Heart left ventricle (tissue), 16 donors: ENCODE measurements around the gene ANKLE1. TPM values are rescaled to one million over a fixed set of nuclear protein-coding genes. Genes with fewer than 3 reads are reported as not detected.
A peak's percentile ranks its signal among the peaks of the same experiment; 100 is the strongest.

Experiments
- ATAC-seq, 4 donors: fragments of 200-7000 bp; cut with Tn5 transposase; one replicate each; pipeline ENCODE4 v1.9.1; 2020 to 2022; ENCODE audit warnings: moderate library complexity in 4 of 4, mild to moderate bottlenecking in 3 of 4, moderate number of reproducible peaks in 1 of 4
- DNase-seq, 5 donors: peaks; one replicate each; pipeline ENCODE4 v3.0.0-alpha.2; 2020
- H3K27ac ChIP-seq, 12 donors: fragments of 200-600 bp; sonication (generic) in 4 of 12; one replicate each; pipeline versions ENCODE4 v1.5.0 to v1.8.0; 2016 to 2022; ENCODE audit warnings: mild to moderate bottlenecking in 2 of 12
- H3K27me3 ChIP-seq, 9 donors: fragments of 200-600 bp; sonication (generic) in 2 of 9; one replicate each; pipeline versions ENCODE4 v1.5.1 to v1.8.0; 2016 to 2022; ENCODE audit warnings: mild to moderate bottlenecking in 3 of 9
- H3K36me3 ChIP-seq, 9 donors: fragments of 200-600 bp; sonication (generic) in 2 of 9; one replicate each; pipeline versions ENCODE4 v1.5.0 to v1.8.0; 2018 to 2022; ENCODE audit warnings: mild to moderate bottlenecking in 2 of 9
- H3K4me1 ChIP-seq, 12 donors: fragments of 200-600 bp; sonication (generic) in 4 of 12; one replicate each; pipeline versions ENCODE4 v1.5.0 to v1.8.0; 2016 to 2022; ENCODE audit warnings: mild to moderate bottlenecking in 3 of 12
- H3K4me3 ChIP-seq, 12 donors: fragments of 200-600 bp; sonication (generic) in 4 of 12; one replicate each; pipeline versions ENCODE4 v1.5.0 to v1.8.0; 2017 to 2022; ENCODE audit warnings: mild to moderate bottlenecking in 9 of 12, moderate library complexity in 4 of 12
- H3K9me3 ChIP-seq, 12 donors: fragments of 200-600 bp; sonication (generic) in 4 of 12; one replicate each; pipeline versions ENCODE4 v1.5.0 to v1.8.0; 2016 to 2022; ENCODE audit warnings: mild to moderate bottlenecking in 1 of 12
- POLR2A ChIP-seq, 2 donors: fragments of 450-650 bp; IDR thresholded peaks; one replicate each; pipeline ENCODE4 v1.6.1; 2017; ENCODE audit warnings: antibody characterized with exemption in 2 of 2, mild to moderate bottlenecking in 2 of 2, moderate library complexity in 2 of 2
- WGBS, 4 donors: extraction: QIAGEN DNeasy Blood & Tissue Kit in 2 of 4; methylation state at CpG; one replicate each; pipeline versions ENCODE4 v1.1.5 to v1.1.7; 2013 to 2018; 5-methylcytosine and 5-hydroxymethylcytosine counted together
- intact Hi-C, 10 donors: fragments of 100-400 bp; cut with DNase I; formaldehyde crosslinking; loops; one replicate each; pipeline versions ENCODE4 v1.11.1 to v1.14.2; 2022
- polyA plus RNA-seq, 2 donors: library from polyadenylated mRNA; stranded (reverse); fragments of 200-250 nt; gene quantifications; one replicate each; pipeline ENCODE4 v1.2.3, GENCODE V29; 2013
- total RNA-seq, 9 donors: library from RNA; depleted of rRNA in 2 of 9; stranded (reverse); fragments of >200 nt in 2 of 9; fragmentation: NEBNext Ultra II Directional in 3 of 9; extraction: Animal tissue kit (Norgen Biotek cat#: 25700) in 3 of 9; gene quantifications; one replicate each; pipeline versions ENCODE4 v1.1.0 to v1.2.4, GENCODE V29; 2016 to 2023
- TF ChIP-seq, protein P1 (sequence below), 12 donors: fragments of 200-600 bp; sonication (generic) in 4 of 12; IDR thresholded peaks; one replicate each; pipeline versions ENCODE4 v1.5.0 to v1.8.0; 2018 to 2022; ENCODE audit warnings: antibody characterized with exemption in 12 of 12, mild to moderate bottlenecking in 5 of 12
- donor health status: ischemic (EF 13 %, LVEDD 7.1; RV severe dilation, severe dysfunction).
- donor health status: healthy with polysubstance abuse.
- donor health status: DM: no; HTN: yes; CAD: no.
- donor health status: DM: no; HTN: no; CAD: no.
- donor health status: ischemic (EF 25% LVEDD 6.9; RV normal size, moderate dysfunction).
- donor health status: ischemic (EF 25% LVEDD 5.7; RV mildly dilated, moderate dysfunction).
- donor health status: healthy.
- donor health status: DM: yes; HTN: yes; CAD: no.
- donor health status: ischemic (EF 35%, LVEDD 5.7; RV mildly dilated, moderate dysfunction).
- donor health status: nonischemic (EF 11% LVEDD 7.7; RV severe dilation, severe dysfunction).
- donor health status: DM: yes; HTN: yes; CAD: no.
- donor health status: PGD.
- donor health status: ischemic (EF 29% LVEDD 5.4; RV normal size, mild dysfunction).
- donor health status: nonischemic (EF 23%, LVEDD 6.1; RV moderate dilation, normal function).

Gene ANKLE1
- total and polyA plus RNA-seq, 11 donors, result 0.07 to 0.44 (median 0.23) TPM; not detected in 2

DNA sequence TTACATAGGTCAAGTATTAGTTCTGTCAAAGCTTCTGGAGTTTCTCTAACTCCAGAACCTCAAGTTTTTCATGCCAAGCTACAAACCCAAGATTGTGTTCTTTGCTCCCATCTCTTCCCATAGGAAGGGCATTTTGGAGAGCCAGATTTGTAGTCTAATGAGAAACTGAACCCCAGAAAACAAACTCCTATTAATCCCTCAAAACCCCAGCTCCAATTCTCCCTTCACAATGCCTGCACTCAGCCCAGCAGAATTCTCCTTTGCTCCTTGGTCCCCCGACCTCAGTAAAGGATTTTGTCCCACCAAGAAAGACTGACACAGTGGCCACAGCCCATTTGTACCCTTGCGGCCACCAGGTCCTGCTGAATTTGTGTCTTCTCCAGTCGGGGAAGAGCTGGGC lies 25.6 kb upstream of the ANKLE1 start:
- peaks cover 0 to 12% (median 2%) of the 10 kb centered on the region in 12 donors for H3K9me3 ChIP-seq
- no peak for DNase-seq
- H3K27ac ChIP-seq, result no peak overlapping the region
- 83 to 91% (median 88%) methylated on average over 3 of the region's 3 CpGs for WGBS, 4 donors
- peaks cover 0 to 64% (median 20%) of the 10 kb centered on the region in 9 donors for H3K36me3 ChIP-seq
- H3K4me3 ChIP-seq, result no peak overlapping the region
- ATAC-seq, result no peak
- no peak for TF ChIP-seq POLR2A (IDR thresholded peaks at IDR 0.05)
- TF ChIP-seq, protein P1, sequence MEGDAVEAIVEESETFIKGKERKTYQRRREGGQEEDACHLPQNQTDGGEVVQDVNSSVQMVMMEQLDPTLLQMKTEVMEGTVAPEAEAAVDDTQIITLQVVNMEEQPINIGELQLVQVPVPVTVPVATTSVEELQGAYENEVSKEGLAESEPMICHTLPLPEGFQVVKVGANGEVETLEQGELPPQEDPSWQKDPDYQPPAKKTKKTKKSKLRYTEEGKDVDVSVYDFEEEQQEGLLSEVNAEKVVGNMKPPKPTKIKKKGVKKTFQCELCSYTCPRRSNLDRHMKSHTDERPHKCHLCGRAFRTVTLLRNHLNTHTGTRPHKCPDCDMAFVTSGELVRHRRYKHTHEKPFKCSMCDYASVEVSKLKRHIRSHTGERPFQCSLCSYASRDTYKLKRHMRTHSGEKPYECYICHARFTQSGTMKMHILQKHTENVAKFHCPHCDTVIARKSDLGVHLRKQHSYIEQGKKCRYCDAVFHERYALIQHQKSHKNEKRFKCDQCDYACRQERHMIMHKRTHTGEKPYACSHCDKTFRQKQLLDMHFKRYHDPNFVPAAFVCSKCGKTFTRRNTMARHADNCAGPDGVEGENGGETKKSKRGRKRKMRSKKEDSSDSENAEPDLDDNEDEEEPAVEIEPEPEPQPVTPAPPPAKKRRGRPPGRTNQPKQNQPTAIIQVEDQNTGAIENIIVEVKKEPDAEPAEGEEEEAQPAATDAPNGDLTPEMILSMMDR (IDR thresholded peaks at IDR 0.05), result no peak
- H3K4me1 ChIP-seq, result peaks cover 0 to 7% (median 0%) of the 10 kb centered on the region in 12 donors
- intact Hi-C loops, result no loop called here
- no peaks in the 10 kb centered on the region for H3K27me3 ChIP-seq

DNA sequence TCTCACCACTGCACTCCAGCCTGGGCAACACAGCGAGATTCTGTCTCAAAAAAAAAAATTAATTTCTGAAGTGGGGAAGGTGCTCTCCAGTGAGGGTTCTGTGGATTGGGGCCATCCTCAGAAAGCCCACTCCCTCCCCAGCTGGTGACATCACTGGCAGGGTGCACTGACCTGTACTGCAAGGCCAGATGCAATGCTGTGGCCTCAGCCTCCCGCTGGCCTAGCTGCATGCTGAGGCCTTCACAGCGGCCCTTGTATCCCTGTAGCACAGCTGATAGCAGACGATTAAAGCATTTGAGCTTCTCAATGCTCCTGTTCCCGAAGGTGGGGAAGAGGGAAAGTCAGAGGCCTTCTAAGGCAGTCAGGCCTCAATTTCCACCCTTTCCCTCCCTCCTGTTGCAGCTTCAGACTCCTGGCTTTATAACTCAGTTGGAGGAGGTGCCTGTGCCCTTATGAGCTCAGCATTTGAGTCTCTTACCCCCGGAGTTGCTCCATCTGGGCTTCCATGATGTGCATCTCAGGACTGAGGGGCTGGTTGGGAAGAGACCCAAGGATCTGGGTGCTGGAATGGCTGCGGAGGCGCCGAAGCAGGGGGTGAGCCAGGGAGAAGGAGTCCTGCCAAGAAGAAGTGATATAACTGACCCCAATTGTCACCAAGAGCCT lies 22.5 kb upstream of the ANKLE1 start:
- ATAC-seq, result no peak
- TF ChIP-seq, protein P1 (IDR thresholded peaks at IDR 0.05), result no peak
- no peak for TF ChIP-seq POLR2A (IDR thresholded peaks at IDR 0.05)
- peaks cover 0 to 46% (median 13%) of the 10 kb centered on the region in 9 donors for H3K36me3 ChIP-seq
- no peak for DNase-seq
- H3K9me3 ChIP-seq, result peaks cover 0 to 12% (median 2%) of the 10 kb centered on the region in 12 donors
- no peaks in the 10 kb centered on the region for H3K27me3 ChIP-seq
- H3K4me1 ChIP-seq, result peaks cover 0 to 7% (median 0%) of the 10 kb centered on the region in 12 donors
- no peak overlapping the region for H3K4me3 ChIP-seq
- 92 to 99% (median 95%) methylated on average over 9 of the region's 9 CpGs for WGBS, 4 donors
- no peak overlapping the region for H3K27ac ChIP-seq
- intact Hi-C loops, result no loop called here

DNA sequence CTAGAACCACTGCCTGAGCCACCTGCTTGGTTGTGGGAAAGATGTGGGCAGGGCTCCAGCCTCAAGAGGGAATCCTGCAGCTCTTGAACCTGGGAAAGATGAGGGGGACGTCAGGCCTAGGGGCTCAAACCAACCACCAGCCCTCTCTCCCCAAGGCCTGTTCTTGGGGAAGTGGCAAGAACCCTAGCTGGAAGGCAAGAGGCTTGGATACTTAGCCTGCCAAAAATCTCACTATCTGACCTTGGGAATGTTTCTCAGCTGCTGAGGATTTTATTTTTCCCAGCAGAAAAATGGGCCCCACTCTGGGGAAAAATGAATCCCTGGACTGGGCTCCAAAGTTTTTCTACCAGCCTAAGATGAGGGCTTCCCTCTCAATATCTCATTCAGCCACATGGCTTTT lies 21.8 kb upstream of the ANKLE1 start:
- Histone ChIP-seq H3K9me3 (peaks cover 0 to 12% (median 2%) of the 10 kb centered on the region in 12 donors), H3K27ac (no peak overlapping the region), H3K4me3 (no peak overlapping the region), H3K27me3 (no peaks in the 10 kb centered on the region), H3K36me3 (peaks cover 0 to 44% (median 9%) of the 10 kb centered on the region in 9 donors), H3K4me1 (peaks cover 0 to 7% (median 2%) of the 10 kb centered on the region in 12 donors)
- intact Hi-C loops, result loop anchor here in 3 of 10 donors (2.0 to 10.0 kb wide), 3 partner anchors 23 to 185 kb away; partner anchors contain the start of genes USE1 (in 2 of the 3), HAUS8 (in 1 of the 3) and MYO9B (in 1 of the 3)
- 45 to 67% (median 55%) methylated on average over 1 of the region's 1 CpG for WGBS, 4 donors
- ATAC-seq (no peak), DNase-seq (no peak)
- no peak for TF ChIP-seq POLR2A (IDR thresholded peaks at IDR 0.05)
- TF ChIP-seq, protein P1 (IDR thresholded peaks at IDR 0.05), result no peak

DNA sequence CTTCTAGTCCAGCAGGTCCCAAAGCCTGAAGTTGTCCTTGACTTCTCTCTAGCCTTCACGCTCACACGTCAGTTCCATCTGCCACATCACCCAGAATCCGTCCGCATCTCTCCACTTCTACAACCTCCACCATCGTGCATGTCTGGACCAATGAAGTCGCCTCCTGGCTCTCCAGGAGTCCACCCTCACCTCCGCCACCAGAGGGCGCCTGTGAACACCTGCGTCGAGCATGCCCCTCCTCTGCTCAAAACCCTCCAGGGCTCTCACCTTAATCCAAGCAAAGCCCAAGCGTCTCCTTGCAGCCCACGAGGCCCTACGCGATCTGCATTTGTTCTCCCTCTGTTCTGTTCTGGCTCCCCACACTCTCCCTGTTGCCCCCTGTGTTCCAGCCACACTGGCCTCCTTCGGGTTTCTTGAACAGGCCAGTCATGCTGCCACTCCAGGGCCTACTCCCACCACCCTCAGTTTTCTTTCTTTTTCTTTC lies 20.8 kb upstream of the ANKLE1 start:
- no peak for TF ChIP-seq POLR2A (IDR thresholded peaks at IDR 0.05)
- TF ChIP-seq, protein P1 (IDR thresholded peaks at IDR 0.05), result peak; percentile 78 to 92 (median 88)
- WGBS, 4 donors, result 20 to 24% (median 22%) methylated on average over 15 of the region's 15 CpGs
- ATAC-seq (peak; percentile 65 to 87 (median 84)), DNase-seq (peak; percentile 73 to 90 (median 83))
- peak overlapping the region in 2 of 12 donors; percentile 9 to 17 for H3K4me3 ChIP-seq
- peaks cover 0 to 9% (median 5%) of the 10 kb centered on the region in 12 donors for H3K4me1 ChIP-seq
- intact Hi-C loops, result loop anchor here in 3 of 10 donors (2.0 to 10.0 kb wide), 3 partner anchors 22 to 186 kb away; partner anchors contain the start of genes USE1 (in 2 of the 3), HAUS8 (in 1 of the 3) and MYO9B (in 1 of the 3)
- no peak overlapping the region for H3K27ac ChIP-seq
- H3K36me3 ChIP-seq, result peaks cover 0 to 36% (median 5%) of the 10 kb centered on the region in 9 donors
- H3K9me3 ChIP-seq, result peaks cover 0 to 12% (median 2%) of the 10 kb centered on the region in 12 donors
- H3K27me3 ChIP-seq, result no peaks in the 10 kb centered on the region
